Caco-2 (cell line): ENCODE data around the gene XRCC3. TPM values are rescaled to one million over a fixed set of nuclear protein-coding genes. Genes with fewer than 3 reads are reported as not detected.

Source experiments
- BruUV-seq: library from RNA; stranded (reverse); fragments of 400-500 nt; replicated peaks from 2 replicates; lab custom pipeline; 2021; lab: Mats Ljungman, UMichigan
- CTCF ChIA-PET: fragments of 300-600 bp; sonication (Branson Sonifier 250); formaldehyde crosslinking; loops from one replicate; lab custom pipeline; 2022; ENCODE audit warnings: antibody characterized with exemption; lab: Charles Lee
- POLR2A ChIA-PET: fragments of 300-600 bp; sonication (Branson Sonifier 250); formaldehyde crosslinking; loops from one replicate; lab custom pipeline; 2022; ENCODE audit warnings: antibody characterized with exemption; lab: Charles Lee
- DNase-seq, 2 experiments: peaks; one replicate each; pipeline versions ENCODE4 v3.0.0 to v3.0.0-alpha.2; 2020 to 2022
- H3K27me3 ChIP-seq: replicated peaks from 2 replicates; pipeline ENCODE4 v1.6.0; 2011; ENCODE audit warnings: low read length; ENCODE audit not compliant: control insufficient read depth, insufficient read depth
- H3K36me3 ChIP-seq: 2 replicates; pipeline ENCODE4 v1.5.1; 2011; ENCODE audit warnings: low read length; ENCODE audit not compliant: control insufficient read depth, insufficient read depth
- H3K4me1 ChIP-seq: fragments of 250-450 bp; sonication (Bioruptor Pico); 2 replicates; pipeline ENCODE4 v1.5.1; 2020; ENCODE audit warnings: mild to moderate bottlenecking
- H3K4me3 ChIP-seq: 2 replicates; pipeline ENCODE4 v1.5.1; 2011; ENCODE audit warnings: low read depth, mild to moderate bottlenecking, control low read depth, low read length
- H3K9me3 ChIP-seq: fragments of 250-450 bp; sonication (Bioruptor Pico); 2 replicates; pipeline ENCODE4 v1.5.1; 2020; ENCODE audit warnings: mild to moderate bottlenecking, moderate library complexity
- H3K27ac Mint-ChIP-seq: one replicate; pipeline ENCODE4 v1.8.0; 2022; ENCODE audit warnings: mixed read lengths; ENCODE audit not compliant: unreplicated experiment
- H3K27me3 Mint-ChIP-seq: one replicate; pipeline ENCODE4 v1.8.0; 2022; ENCODE audit warnings: mixed read lengths; ENCODE audit not compliant: insufficient read depth, unreplicated experiment
- H3K36me3 Mint-ChIP-seq: one replicate; pipeline ENCODE4 v1.8.0; 2022; ENCODE audit warnings: mild to moderate bottlenecking, mixed read lengths; ENCODE audit not compliant: insufficient read depth, unreplicated experiment
- H3K4me1 Mint-ChIP-seq: one replicate; pipeline ENCODE4 v1.8.0; 2022; ENCODE audit warnings: low read depth, mixed read lengths; ENCODE audit not compliant: unreplicated experiment
- H3K4me3 Mint-ChIP-seq: one replicate; pipeline ENCODE4 v1.8.0; 2022; ENCODE audit warnings: mild to moderate bottlenecking, moderate library complexity, mixed read lengths; ENCODE audit not compliant: unreplicated experiment
- H3K9me3 Mint-ChIP-seq: one replicate; pipeline ENCODE4 v1.8.0; 2022; ENCODE audit warnings: mixed read lengths; ENCODE audit not compliant: unreplicated experiment
- intact Hi-C: fragments of 100-400 bp; cut with micrococcal nuclease; formaldehyde crosslinking; loops from one replicate; pipeline ENCODE4 v1.10.0; 2022; ENCODE audit not compliant: unreplicated experiment
- total RNA-seq: library from RNA; stranded (reverse); gene quantifications from 2 replicates; pipeline ENCODE4 v1.2.3, GENCODE V29; 2022
- TF ChIP-seq, protein P1 (sequence below), 2 experiments: fragments of 200-600 bp in 1 of 2; IDR thresholded peaks; 1 replicate in 1 of 2; 2 replicates in 1 of 2; pipeline versions ENCODE4 v1.5.1 to v1.8.0; 2011 to 2022; ENCODE audit warnings: antibody characterized with exemption in 1 of 2, control low read depth in 1 of 2, inconsistent platforms in 1 of 2, low read depth in 1 of 2, low read length in 1 of 2, mild to moderate bottlenecking in 1 of 2, moderate library complexity in 1 of 2; ENCODE audit not compliant: insufficient read depth in 1 of 2, severe bottlenecking in 1 of 2, unreplicated experiment in 1 of 2

The XRCC3 gene
- total RNA-seq, 1 experiment from 2014 or later = 44.0 TPM

GRCh38 chr14:103710771-103711377 is 4.4 kb downstream of the XRCC3 start:
- Mint-ChIP-seq H3K9me3 (no peaks in the 10 kb centered on the region), H3K27me3 (no peaks in the 10 kb centered on the region), H3K4me3 (no peak overlapping the region), H3K27ac (no peak overlapping the region), H3K4me1 (no peaks in the 10 kb centered on the region), H3K36me3 (peaks cover 67% of the 10 kb centered on the region)
- DNase-seq = no peak
- Histone ChIP-seq H3K4me3 (no peak overlapping the region), H3K27me3 (no peaks in the 10 kb centered on the region), H3K9me3 (no peaks in the 10 kb centered on the region), H3K36me3 (no peaks in the 10 kb centered on the region; the same call in 1 of the 2 replicates), H3K4me1 (peaks cover 5% of the 10 kb centered on the region; the same call in 1 of the 2 replicates)
- POLR2A ChIA-PET = no interaction called here
- CTCF ChIA-PET = no interaction called here
- no TSS peak for BruUV-seq
- intact Hi-C loops = no loop called here
- TF ChIP-seq, protein P1, sequence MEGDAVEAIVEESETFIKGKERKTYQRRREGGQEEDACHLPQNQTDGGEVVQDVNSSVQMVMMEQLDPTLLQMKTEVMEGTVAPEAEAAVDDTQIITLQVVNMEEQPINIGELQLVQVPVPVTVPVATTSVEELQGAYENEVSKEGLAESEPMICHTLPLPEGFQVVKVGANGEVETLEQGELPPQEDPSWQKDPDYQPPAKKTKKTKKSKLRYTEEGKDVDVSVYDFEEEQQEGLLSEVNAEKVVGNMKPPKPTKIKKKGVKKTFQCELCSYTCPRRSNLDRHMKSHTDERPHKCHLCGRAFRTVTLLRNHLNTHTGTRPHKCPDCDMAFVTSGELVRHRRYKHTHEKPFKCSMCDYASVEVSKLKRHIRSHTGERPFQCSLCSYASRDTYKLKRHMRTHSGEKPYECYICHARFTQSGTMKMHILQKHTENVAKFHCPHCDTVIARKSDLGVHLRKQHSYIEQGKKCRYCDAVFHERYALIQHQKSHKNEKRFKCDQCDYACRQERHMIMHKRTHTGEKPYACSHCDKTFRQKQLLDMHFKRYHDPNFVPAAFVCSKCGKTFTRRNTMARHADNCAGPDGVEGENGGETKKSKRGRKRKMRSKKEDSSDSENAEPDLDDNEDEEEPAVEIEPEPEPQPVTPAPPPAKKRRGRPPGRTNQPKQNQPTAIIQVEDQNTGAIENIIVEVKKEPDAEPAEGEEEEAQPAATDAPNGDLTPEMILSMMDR (IDR thresholded peaks at IDR 0.05; ENCODE audit: insufficient read depth in 1 of 2, low read depth in 1 of 2, low read length in 1 of 2, severe bottlenecking in 1 of 2, unreplicated experiment in 1 of 2) = no peak

GRCh38 chr14:103709814-103710213 is 5.4 kb downstream of the XRCC3 start:
- H3K27me3 Mint-ChIP-seq = no peaks in the 10 kb centered on the region
- CTCF ChIA-PET = no interaction called here
- intact Hi-C loops = no loop called here
- H3K36me3 Mint-ChIP-seq = peaks cover 60% of the 10 kb centered on the region
- no TSS peak for BruUV-seq
- POLR2A ChIA-PET = no interaction called here
- no peaks in the 10 kb centered on the region for H3K4me1 Mint-ChIP-seq
- no peaks in the 10 kb centered on the region for H3K9me3 Mint-ChIP-seq
- TF ChIP-seq, protein P1 (IDR thresholded peaks at IDR 0.05; ENCODE audit: insufficient read depth in 1 of 2, low read depth in 1 of 2, low read length in 1 of 2, severe bottlenecking in 1 of 2, unreplicated experiment in 1 of 2) = no peak
- peak overlapping the region; percentile 38 for H3K27ac Mint-ChIP-seq
- no peak overlapping the region for H3K4me3 Mint-ChIP-seq
- H3K27me3 ChIP-seq = no peaks in the 10 kb centered on the region
- H3K4me3 ChIP-seq = no peak overlapping the region
- DNase-seq = no peak
- H3K36me3 ChIP-seq = no peaks in the 10 kb centered on the region; the same call in 1 of the 2 replicates
- H3K4me1 ChIP-seq = peaks cover 5% of the 10 kb centered on the region; the same call in 1 of the 2 replicates
- no peaks in the 10 kb centered on the region for H3K9me3 ChIP-seq

DNA sequence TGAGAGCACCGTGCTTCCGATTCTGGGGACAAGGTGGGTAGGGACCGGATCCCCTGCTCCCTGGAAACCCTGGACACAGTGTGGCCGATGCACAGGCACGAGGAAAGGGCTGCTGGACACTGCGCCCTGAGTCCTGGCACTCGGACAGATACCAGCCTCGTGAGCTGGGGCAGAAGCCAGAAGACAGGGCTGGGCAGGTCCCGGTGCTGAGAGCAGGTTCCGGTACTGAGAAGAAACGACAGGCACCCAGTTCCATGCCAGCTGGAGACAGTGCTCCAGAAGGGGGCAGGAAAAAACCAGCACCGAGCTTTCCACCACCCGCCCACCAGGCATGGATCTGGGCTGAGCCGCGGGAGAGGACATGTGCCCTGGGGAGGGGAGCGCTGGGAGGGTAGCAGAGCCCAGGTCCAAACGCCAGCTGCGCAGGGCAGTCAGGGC is 6.5 kb downstream of the XRCC3 start:
- TF ChIP-seq, protein P1 (IDR thresholded peaks at IDR 0.05; ENCODE audit: insufficient read depth in 1 of 2, low read depth in 1 of 2, low read length in 1 of 2, severe bottlenecking in 1 of 2, unreplicated experiment in 1 of 2) = no peak
- intact Hi-C loops = no loop called here
- Histone ChIP-seq H3K4me1 (peaks cover under 1% of the 10 kb centered on the region; the same call in 1 of the 2 replicates), H3K9me3 (no peaks in the 10 kb centered on the region), H3K36me3 (no peaks in the 10 kb centered on the region; the same call in 1 of the 2 replicates), H3K27me3 (no peaks in the 10 kb centered on the region), H3K4me3 (no peak overlapping the region)
- no peaks in the 10 kb centered on the region for H3K4me1 Mint-ChIP-seq
- DNase-seq = no peak
- no peaks in the 10 kb centered on the region for H3K9me3 Mint-ChIP-seq
- no TSS peak for BruUV-seq
- H3K27ac Mint-ChIP-seq = no peak overlapping the region
- ChIA-PET CTCF (no interaction called here), POLR2A (no interaction called here)
- peaks cover 63% of the 10 kb centered on the region for H3K36me3 Mint-ChIP-seq
- H3K27me3 Mint-ChIP-seq = no peaks in the 10 kb centered on the region
- no peak overlapping the region for H3K4me3 Mint-ChIP-seq
